ENCODE data around the gene TJP3.

- TF ChIP-seq ZNF274 (IDR thresholded peaks at IDR 0.05; ENCODE audit: low read depth, low read length) (no peak), SUZ12 (IDR thresholded peaks at IDR 0.05; ENCODE audit: extremely low read depth, insufficient read depth, insufficient read length) (no peak)
These were observed 62.2 kb downstream of the TJP3 start for GRCh38 chr19:3770136-3770999.
